GM18909 (cell line): ENCODE results near the gene KRTAP10-7.
"Not testable (repeated sequence)": the region's sequence is repeated elsewhere in the genome, so short reads cannot be mapped to it uniquely, and the experiment has no call there.

Source experiments
- ATAC-seq: cut with Tn5 transposase; IDR thresholded peaks from one replicate; pipeline ENCODE4 v1.9.1; 2021; ENCODE audit warnings: mild to moderate bottlenecking; ENCODE audit not compliant: unreplicated experiment, poor library complexity

KRTAP10-7 gene

DNA sequence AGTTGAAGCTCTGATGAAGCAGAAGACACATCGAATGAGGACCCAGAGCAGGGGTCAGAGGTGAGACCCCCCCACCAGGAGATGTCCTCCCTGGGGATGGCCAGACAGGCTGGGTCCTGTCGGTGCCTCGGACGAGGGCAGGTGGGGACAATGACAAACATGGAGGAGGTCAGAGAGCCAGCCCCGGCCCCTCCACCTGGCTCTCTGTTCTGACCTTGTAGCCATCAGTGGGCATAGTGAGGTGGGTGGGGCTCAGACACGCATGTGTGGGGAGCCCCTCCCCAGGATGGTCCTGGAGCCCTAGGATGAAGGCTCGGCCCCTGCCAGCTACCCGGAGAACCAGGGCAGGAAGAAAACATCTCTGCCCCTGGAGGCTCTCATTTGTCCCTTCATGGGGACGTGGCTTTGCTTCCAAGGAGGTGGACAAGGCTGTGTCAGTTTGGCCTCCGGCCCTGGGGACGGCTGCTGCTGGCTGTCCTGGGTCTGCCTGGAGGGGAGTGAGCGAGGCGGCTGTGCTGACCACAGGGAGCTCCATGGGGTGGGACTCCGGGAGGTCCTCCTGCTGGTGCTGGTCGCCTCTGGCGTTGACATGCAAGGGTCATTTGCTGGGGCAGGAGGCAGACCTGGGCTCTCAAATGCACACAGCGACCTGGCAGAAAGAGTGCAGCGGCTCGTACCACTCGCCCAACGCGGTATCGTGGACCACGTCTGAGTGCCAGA, 10.7 kb upstream of the KRTAP10-7 start:
- no peak for ATAC-seq

DNA sequence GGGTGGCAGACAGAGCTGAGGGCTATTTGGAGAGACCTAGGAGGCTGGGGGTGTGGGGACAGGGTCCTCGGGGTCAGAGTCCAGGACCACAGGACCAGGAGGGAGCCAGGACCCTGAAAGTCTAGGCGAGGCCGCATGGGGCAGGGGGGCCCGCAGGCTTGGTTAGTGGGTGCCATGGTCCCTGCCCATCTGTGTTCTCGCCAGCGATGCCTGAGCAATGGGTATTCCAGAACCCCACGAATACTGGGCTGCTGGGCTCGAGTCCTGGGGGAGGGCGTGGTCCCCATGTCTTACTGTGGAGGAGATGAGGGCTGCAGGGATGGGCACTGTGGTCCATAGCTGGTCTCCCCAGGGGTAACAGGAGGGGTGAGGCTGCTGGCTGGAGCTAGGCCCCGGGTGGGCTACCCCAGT, 10.1 kb upstream of the KRTAP10-7 start:
- no peak for ATAC-seq

DNA sequence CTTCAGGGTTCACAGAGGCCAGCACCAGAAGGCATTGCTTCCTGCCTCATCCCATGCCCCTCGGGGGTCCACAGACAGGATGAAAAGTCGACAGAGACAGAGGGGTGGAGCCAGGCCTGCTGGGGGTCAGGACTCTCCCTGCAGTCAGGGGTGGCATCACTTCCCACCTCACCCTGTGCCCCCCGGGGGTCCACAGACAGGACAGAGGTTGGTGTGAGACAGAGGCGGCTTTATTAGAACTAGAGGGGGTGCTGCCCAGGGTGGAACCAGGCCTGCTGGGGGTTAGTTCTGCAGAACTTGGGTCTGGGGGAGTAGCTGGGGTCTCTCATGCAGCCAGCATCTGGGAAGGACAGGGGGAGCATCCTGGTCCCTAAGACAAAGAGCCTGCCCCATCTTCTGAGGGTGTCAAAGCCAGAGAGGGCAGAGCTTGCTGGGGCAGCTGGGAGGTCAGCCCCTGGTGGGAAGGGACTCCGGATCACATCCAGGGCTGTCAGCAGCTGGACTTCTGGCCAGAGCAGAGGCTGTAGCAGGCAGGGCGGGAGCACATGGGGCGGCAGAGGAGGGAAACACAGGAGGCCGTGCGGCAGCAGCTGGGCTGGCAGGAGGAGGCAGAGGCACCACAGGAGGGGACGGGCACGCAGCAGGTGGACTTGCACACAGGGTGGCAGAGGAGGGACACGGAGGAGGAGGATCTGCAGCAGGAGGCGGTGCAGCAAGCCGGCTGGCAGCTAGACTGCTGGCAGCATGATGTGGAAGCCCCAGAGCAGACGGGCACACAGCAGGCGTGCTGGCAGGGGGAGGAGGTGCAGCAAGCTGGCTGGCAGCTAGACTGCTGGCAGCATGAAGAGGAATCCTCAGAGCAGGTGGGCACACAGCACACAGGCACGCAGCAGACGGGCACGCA, 9.2 kb upstream of the KRTAP10-7 start:
- ATAC-seq, result not testable (repeated sequence)

DNA sequence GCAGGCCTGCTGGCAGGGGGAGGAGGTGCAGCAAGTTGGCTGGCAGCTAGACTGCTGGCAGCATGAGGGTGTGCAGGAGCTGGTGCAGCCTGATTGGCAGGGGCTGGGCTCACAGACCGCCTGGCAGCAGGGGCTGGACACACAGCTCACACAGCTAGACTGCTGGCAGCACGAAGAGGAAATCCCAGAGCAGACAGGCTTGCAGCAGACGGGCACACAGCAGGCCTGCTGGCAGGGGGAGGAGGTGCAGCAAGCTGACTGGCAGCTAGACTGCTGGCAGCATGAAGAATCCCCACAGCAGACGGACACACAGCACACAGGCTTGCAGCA, 8.6 kb upstream of the KRTAP10-7 start:
- not testable (repeated sequence) for ATAC-seq

DNA sequence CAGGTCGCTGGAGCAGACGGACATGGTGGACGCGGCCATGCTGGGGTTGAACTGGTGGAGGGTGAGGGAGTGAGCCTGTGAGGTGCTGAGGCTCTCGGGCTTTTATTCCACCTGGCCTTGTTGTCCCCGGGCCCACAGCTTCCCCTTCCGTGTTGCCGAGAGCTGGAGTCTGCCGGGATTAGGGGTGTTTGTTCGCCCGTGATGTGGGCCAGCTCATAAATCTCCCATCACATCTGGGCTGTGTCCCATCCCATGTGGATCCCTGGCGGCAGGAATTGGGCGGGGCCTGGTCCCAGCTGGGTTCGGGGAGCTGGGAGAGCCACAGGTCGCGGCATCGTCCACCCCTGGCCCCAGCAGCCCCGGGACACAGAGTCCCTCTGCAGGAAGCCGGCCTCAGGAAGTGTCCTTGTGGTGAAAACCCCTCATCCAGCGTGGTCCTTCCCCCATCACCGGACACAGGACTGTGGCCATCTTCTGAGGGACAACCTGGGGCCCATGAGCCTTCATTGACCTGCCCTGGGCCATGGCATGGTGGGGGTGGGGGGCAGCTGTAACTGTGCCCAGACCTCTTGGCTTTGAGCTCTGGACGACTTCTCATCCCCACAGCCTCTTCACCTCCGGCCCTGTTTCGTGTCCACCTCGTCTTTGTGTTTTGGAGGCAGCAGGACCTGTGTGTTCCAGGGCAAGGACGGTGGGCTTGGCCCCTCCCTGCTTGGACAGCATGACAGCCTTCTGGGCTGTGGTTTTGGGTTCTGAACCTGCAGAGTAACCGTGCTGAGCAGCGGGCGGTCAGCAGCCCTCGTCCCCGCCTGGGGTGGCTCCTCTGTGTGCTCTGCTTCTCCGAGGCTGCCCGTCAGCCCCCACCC, 7.7 kb upstream of the KRTAP10-7 start, which contains the start of gene KRTAP10-6:
TSS of gene KRTAP10-6 (minus strand) at position 60 of the 866 bp plus-strand sequence. CDS start at position 39, 21 bp downstream.
- no peak for ATAC-seq

DNA sequence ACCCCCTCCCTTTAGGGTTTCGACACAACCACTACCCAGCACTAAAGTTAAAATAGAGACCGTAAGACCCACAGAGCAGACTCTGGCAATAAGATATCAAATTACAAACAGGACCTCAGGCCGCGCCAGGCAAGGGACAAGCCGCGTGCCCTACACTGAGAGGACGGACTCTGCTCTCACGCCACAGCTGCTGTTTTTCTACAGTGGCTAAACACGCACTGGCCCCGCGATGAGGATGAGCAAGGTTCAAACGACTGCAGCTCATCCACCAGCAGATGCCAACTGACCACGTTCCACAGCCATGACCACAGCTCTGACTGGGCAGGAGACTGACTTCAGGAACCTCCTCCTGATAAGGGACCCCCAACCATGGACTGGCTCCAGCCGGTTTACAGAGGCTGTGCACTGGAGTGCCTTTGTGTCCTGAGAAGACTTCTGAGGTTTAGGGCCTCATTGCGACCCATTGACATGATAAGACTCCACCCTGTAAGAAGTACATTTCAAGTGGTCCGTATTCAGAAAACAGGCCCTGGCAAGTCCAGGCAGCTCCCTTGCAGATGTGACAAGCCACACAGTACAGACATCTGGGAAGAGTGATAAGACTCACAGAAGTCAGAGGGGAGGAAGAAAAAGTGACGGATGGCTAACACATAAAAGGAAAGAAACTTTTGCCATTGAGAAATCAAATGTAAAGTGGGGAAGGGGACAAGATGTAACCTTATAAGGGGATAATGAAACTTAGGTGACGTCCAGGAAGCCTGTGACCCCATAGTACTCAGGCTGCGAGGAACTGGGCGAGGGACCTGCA, 6.6 kb upstream of the KRTAP10-7 start:
- no peak for ATAC-seq

DNA sequence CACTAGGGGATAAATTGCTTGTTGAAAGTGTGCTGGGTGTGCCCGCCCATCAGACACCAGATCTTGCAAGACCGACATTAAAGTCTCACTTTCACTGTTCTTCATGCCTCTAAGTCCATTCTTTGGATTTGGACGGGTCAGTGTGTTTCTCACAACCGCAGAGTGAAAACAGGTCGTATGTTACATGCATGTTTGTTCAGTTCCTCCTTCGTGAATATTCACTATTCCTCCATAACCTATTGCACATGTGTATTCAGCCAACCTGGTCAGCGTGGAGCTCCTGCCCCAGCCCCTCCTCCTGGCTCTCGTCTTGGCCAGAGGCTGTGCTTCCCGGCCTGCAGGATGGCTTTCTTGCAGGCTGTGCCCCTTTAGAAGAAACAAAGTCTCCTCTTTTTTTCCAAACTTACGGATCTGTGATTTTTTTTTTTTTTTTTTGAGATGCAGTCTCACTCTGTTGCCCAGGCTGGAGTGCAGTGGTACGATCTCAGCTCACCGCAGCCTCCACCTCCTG, 5.9 kb upstream of the KRTAP10-7 start:
- no peak for ATAC-seq

DNA sequence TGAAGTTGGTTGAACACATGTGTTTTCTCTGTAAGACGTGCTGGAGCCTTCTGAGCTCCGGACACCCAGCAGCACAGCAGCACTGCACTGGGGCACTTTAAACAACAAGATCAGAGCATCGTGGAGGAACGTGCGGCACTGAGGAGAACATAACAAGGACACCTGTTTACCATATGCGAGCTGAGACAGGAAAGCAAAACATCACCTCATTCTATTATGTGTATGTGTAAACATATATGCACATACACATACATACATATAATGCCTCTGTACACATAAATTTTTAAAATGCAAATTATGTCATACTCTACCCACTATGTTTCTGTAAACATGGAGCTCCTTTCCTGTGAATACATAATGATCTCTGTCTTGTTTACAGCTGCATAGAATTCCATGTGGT, 4.9 kb upstream of the KRTAP10-7 start:
- no peak for ATAC-seq

DNA sequence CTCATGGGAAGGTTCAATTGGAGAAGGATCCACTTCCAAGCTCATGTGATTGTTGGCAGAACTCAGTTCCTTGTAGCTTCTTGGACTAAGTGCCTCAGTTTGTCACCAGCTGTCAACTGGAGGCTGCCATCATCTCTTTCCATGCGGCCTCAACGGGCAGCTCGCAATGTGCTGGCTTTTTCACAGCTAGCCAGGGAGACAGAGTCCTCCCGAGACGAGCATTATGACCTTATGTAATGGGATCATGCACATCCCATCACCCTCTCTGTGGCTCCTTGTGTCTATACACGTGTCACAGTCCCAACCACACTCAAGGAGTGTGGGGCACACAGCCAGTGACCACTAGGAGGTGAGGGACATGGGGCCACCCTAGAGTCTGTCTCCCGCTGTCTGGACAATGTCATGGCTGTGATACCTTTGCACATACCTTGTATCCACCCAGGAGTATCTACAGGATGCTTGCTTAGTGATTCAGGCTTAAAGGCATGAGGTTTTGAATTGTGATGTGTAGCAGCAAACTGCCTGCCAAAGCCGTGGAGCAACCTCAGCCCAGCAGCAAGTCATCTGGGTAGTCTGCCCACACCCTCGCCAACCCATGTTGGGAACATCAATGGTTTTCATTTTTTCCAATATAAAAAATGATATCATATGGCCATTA, 4.2 kb upstream of the KRTAP10-7 start:
- no peak for ATAC-seq

DNA sequence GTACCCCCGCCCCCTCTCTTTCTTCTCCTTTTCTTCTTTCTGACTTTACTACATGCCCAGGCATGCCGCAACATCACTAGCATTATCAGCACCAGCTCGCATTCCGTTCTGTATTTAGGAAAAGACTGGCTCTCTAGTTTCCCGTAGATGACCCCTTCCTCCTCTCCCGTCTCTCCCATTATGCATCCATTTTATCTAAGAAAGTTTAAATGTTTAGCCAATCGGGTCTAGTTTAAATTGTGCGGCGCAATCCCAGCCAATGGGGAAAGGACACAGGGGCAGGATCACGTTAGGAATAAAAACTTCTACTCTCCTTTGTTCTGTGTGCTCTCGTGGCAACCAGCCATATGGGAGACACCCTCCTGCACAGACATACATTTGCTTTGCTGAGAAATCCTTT, 2.3 kb upstream of the KRTAP10-7 start:
- no peak for ATAC-seq

DNA sequence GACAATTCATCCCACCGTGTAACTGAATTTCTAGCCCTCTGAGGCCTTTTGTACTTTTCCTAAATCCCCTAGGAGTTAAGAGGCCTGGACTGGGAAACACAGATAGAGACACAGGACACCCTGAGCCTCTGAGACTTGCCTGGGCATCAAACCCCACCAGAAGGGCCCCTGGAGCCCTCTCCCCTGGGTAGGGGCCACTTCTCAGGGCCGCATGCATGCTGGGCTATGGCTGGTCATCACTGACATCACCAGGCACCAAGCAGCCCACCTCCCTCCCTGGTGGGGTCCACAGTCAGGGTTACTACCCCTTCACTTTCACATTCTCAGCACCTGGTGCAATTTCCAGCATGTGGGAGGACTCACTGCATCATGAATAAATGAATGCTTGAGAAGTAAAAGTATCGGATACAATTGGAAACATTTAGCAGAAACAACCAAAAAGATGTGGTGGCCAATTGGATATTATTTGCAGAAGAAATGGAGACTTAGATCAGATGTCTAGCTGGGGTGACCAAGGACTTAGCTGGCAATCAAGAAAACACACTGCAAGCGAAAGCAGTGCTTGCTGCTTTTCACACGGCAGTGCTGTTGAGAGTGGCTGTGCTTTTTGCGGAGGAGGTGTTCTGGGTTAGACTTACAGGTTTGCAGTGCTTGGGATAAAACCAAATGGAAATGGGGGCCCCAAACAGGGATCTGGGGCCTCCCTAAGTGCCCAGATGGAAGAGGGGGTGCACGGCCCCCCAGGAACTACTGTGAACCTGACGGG, 950 bp upstream of the KRTAP10-7 start:
- ATAC-seq, result no peak

DNA sequence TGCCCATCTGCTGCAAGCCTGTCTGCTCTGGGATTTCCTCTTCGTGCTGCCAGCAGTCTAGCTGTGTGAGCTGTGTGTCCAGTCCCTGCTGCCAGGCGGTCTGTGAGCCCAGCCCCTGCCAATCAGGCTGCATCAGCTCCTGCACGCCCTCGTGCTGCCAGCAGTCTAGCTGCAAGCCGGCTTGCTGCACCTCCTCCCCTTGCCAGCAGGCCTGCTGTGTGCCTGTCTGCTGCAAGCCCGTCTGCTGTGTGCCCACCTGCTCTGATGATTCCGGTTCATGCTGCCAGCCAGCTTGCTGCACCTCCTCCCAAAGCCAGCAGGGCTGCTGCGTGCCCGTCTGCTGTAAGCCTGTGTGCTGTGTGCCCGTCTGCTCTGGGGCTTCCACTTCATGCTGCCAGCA, 694 bp downstream of the KRTAP10-7 start:
- ATAC-seq, result not testable (repeated sequence)

DNA sequence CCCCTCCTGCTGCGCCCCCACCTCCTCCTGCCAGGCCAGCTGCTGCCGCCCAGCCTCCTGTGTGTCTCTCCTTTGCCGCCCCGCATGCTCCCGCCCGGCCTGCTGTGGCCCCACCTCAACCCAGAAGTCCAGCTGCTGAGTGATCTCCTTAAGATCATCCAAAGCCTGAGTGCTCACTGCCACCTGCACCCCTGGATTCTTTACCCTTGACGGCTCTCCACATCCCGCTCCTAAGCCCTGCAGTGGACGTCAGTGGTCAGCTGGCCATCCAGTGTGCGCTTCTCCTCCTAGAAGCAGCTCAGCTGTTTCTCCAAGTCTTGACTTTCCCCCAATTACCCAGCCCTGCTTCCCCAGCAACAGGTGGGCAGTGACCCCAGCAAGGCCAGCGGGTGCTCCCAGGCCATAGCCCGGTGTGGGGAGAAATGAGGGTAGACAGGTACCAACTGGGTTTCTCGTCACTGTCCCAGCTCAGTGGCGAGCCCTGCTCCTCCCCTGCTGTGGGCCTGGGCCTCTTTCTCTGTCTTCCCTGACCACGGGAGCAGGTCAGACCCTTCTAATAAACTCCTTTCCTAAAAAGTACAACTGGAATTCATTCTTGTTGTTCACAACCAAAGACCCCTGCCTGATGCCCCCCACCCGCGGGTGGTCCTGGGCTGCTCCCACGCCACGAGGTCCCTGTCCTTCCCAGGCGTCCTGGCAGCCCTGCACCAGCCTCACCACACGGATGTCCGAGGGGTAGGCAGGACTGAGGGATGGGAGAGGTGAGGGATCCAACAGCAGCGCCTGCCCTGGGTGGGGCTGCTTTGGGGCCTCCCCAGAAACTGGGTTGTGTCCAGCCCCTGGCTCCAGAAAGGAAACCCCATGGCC, 1.4 kb downstream of the KRTAP10-7 start:
- ATAC-seq, result no peak

DNA sequence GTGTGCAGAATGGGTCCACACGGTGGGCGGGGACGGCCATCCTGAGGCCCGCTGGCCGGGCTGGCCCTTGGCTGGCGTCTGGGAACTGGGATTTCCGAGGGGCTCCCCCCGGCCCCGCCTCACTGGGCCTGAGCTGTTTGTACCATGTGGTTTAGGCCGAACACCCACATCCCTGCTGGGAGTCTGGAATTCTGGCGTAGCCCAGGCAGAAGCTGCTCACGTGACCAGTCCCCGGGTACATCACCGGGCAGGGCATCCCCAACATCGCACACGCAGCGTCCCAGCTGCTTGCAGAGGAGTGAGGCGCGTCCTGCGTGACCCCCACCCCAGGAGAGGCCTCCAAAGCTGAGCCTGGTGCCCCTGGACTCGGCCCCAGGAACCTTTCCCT, 2.1 kb downstream of the KRTAP10-7 start:
- ATAC-seq, result no peak

DNA sequence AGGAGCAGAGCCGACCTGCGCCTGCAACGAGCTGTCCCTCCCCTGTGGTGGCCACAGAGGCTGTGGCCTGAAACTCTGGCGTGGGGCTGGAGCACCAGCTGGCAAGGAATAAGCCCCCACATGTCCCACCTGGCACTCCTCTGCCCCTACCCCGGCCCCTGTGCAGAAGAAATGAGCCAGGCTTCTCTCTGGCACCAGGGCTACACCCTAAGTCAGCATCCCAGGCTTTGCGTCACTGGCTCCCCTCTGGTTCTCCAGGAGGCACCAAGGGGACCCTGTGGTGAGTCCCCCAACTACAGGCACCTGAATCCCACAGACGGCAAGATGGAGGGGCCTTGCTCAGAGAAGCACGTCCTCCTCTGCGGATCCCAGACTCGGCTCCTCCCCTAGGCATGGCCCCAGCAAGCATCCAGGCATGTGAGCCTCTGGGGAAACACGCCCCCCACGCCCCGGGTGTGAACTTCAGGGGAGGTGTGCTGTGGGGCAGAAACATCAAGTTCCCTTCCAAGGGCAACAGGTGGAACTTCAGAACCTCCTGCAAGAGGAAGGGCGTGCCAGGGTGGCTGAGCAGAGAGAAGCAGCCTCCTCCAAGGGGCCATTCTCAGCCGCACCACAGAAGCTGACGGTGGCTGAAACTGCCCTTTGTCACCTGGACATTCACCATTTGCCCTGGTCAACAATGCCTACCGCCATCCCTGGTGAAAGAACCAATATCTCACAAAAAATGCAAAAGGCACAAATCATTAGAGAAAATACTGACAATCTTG, 2.9 kb downstream of the KRTAP10-7 start:
- no peak for ATAC-seq

DNA sequence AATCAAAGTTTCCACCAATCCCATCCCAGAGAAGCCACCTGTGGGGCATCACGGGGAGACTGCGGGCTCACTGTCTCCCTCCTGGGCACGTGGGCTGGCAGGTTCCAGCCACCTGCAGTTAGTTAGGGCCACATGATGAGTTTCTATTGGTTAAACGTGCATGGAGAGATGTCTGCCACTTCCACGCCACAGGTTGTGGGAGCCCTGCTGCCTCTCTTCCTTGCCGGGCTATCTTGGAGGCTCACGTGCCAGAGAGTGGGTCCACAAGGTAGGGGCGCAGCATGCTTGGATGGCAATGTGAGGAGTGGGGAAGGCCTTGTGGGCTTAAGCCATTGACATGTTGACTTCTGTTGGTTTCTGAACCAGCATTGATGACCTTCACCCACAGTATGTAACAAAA, 3.5 kb downstream of the KRTAP10-7 start:
- ATAC-seq, result no peak

DNA sequence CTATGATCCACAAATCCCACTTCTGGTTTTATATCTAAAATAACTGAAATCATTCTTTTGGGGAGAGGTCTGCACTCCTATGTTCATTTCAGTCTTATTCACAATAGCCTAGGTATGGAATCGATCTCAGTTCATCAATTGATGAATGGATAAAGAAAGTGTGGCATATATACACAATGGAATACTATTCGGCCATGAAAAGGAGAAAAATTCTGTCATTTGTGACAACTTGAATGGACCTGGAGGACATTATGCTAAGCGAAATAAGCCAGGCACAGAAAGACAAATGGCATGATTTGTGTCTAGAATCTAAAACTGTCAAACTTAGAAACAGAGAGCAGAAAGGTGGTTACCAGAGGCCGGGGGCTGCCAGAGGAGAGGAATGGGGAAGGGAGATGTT, 6.1 kb downstream of the KRTAP10-7 start:
- ATAC-seq, result no peak
